Loucy (cell line): ENCODE results near the gene BTN3A1.
"Not testable (repeated sequence)": the region's sequence is repeated elsewhere in the genome, so short reads cannot be mapped to it uniquely, and the experiment has no call there.

Experiments used
- H2AFZ ChIP-seq: fragments of 200-600 bp; sonication (generic); 2 replicates; pipeline ENCODE4 v1.6.0; 2016; ENCODE audit warnings: antibody characterized with exemption, mild to moderate bottlenecking, low read length, moderate library complexity
- H3F3A ChIP-seq: fragments of 200-600 bp; 2 replicates; pipeline ENCODE4 v1.6.0; 2016; ENCODE audit warnings: antibody characterized with exemption, low read depth, mild to moderate bottlenecking
- H3K27me3 ChIP-seq: fragments of 200-600 bp; sonication (generic); 2 replicates; pipeline ENCODE4 v1.6.1; 2014; ENCODE audit warnings: low read length, mild to moderate bottlenecking; ENCODE audit not compliant: insufficient read depth, poor library complexity, severe bottlenecking
- H3K36me3 ChIP-seq: fragments of 200-600 bp; sonication (generic); 2 replicates; pipeline ENCODE4 v1.6.1; 2016; ENCODE audit warnings: low read length; ENCODE audit not compliant: insufficient read depth
- H3K4me1 ChIP-seq: fragments of 200-600 bp; sonication (generic); 2 replicates; pipeline ENCODE4 v1.5.1; 2014; ENCODE audit warnings: low read length, mild to moderate bottlenecking; ENCODE audit not compliant: insufficient read depth, poor library complexity, severe bottlenecking
- H3K4me2 ChIP-seq: fragments of 200-600 bp; sonication (generic); 2 replicates; pipeline ENCODE4 v1.6.0; 2014; ENCODE audit warnings: antibody characterized with exemption, low read length, low read depth, mild to moderate bottlenecking; ENCODE audit not compliant: poor library complexity, severe bottlenecking
- H3K4me3 ChIP-seq: fragments of 200-600 bp; sonication (generic); 2 replicates; pipeline ENCODE4 v1.5.1; 2014; ENCODE audit warnings: low read length, mild to moderate bottlenecking, mixed read lengths; ENCODE audit not compliant: poor library complexity, severe bottlenecking
- H3K79me2 ChIP-seq: fragments of 200-600 bp; sonication (generic); 2 replicates; pipeline ENCODE4 v1.6.1; 2014; ENCODE audit warnings: low read length; ENCODE audit not compliant: insufficient read depth
- H3K9ac ChIP-seq: fragments of 200-600 bp; sonication (generic); 2 replicates; pipeline ENCODE4 v1.6.0; 2014; ENCODE audit warnings: mild to moderate bottlenecking, low read depth, low read length, moderate library complexity; ENCODE audit not compliant: poor library complexity, severe bottlenecking
- H3K9me2 ChIP-seq: fragments of 200-600 bp; sonication (generic); replicated peaks from 2 replicates; pipeline ENCODE4 v1.6.1; 2016; ENCODE audit warnings: low read depth, low read length, mixed read lengths
- H3K9me3 ChIP-seq: fragments of 200-600 bp; sonication (generic); 2 replicates; pipeline ENCODE4 v1.6.1; 2014; ENCODE audit warnings: mild to moderate bottlenecking, antibody characterized with exemption, low read length, low read depth; ENCODE audit not compliant: insufficient read depth
- H4K20me1 ChIP-seq: fragments of 200-600 bp; sonication (generic); 2 replicates; pipeline ENCODE4 v1.6.0; 2014; ENCODE audit warnings: antibody characterized with exemption, low read length, mild to moderate bottlenecking; ENCODE audit not compliant: insufficient read depth, poor library complexity, severe bottlenecking
- EZH2phosphoT487 ChIP-seq: fragments of 200-600 bp; IDR thresholded peaks from 2 replicates; pipeline ENCODE4 v1.6.1; 2018; ENCODE audit warnings: antibody characterized with exemption, mild to moderate bottlenecking, moderate library complexity, borderline replicate concordance
- TF ChIP-seq, protein P1 (sequence below): fragments of 200-600 bp; sonication (generic); conservative IDR thresholded peaks from 2 replicates; pipeline ENCODE4 v1.5.1; 2014; ENCODE audit warnings: mild to moderate bottlenecking, antibody characterized with exemption, low read length

Gene BTN3A1

DNA sequence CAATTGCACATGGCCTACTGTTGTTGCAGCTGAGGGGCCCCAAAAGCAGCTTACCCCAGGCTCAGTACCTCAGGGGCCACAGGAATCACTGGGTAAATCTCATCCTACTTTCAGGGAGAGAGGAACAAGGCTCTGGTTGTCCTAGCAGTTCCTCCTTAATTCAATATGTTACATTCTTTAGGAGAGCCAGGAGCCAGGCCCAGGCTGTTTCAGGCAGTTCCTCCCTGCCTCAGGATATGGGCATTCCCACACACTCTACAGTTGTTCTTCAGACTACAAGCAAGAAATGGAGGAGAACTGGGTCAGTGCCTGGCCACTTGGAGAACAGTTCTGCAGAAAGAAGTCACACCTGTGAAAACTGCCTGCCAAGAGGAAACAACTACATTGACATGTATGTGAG is 46.7 kb upstream of the BTN3A1 start:
- no peaks in the 10 kb centered on the region for H3K9me3 ChIP-seq
- peaks cover 1% of the 10 kb centered on the region for H3K4me1 ChIP-seq
- no peak for TF ChIP-seq EZH2phosphoT487
- TF ChIP-seq, protein P1, sequence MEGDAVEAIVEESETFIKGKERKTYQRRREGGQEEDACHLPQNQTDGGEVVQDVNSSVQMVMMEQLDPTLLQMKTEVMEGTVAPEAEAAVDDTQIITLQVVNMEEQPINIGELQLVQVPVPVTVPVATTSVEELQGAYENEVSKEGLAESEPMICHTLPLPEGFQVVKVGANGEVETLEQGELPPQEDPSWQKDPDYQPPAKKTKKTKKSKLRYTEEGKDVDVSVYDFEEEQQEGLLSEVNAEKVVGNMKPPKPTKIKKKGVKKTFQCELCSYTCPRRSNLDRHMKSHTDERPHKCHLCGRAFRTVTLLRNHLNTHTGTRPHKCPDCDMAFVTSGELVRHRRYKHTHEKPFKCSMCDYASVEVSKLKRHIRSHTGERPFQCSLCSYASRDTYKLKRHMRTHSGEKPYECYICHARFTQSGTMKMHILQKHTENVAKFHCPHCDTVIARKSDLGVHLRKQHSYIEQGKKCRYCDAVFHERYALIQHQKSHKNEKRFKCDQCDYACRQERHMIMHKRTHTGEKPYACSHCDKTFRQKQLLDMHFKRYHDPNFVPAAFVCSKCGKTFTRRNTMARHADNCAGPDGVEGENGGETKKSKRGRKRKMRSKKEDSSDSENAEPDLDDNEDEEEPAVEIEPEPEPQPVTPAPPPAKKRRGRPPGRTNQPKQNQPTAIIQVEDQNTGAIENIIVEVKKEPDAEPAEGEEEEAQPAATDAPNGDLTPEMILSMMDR = no peak
- no peaks in the 10 kb centered on the region for H3K9me2 ChIP-seq
- H3K4me2 ChIP-seq = no peak overlapping the region
- H4K20me1 ChIP-seq = no peaks in the 10 kb centered on the region
- H3K27me3 ChIP-seq = no peaks in the 10 kb centered on the region
- no peaks in the 10 kb centered on the region for H3K79me2 ChIP-seq
- no peaks in the 10 kb centered on the region for H3K36me3 ChIP-seq
- H3K9ac ChIP-seq = no peak overlapping the region
- H3F3A ChIP-seq = no peaks in the 10 kb centered on the region
- peak overlapping the region; percentile 20; the same call in 1 of the 2 replicates for H2AFZ ChIP-seq
- H3K4me3 ChIP-seq = no peak overlapping the region

DNA sequence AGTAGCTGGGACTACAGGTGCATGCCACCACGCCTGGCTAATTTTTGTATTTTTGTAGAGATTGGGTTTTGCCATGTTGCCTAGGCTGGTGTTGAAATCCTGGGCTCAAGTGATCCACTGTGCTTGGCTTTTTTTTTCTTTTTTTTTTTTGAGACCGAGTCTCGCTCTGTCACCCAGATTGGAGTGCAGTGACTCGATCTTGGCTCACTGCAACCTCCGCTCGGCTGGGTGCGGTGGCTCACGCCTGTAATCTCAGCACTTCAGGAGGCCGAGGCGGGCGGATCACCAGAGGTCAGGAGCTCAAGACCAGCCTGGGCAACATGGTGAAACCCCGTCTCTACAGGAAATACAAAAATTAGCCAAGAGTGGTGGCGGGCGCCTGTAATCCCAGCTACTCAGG is 44.5 kb upstream of the BTN3A1 start:
- H3K79me2 ChIP-seq, H2AFZ ChIP-seq, H3K4me2 ChIP-seq, H3K9me3 ChIP-seq, H3K36me3 ChIP-seq, H3K27me3 ChIP-seq, H3F3A ChIP-seq, H3K9me2 ChIP-seq, H3K4me3 ChIP-seq, H4K20me1 ChIP-seq, H3K9ac ChIP-seq: not testable (repeated sequence)
- H3K4me1 ChIP-seq = peaks cover 18% of the 10 kb centered on the region

DNA sequence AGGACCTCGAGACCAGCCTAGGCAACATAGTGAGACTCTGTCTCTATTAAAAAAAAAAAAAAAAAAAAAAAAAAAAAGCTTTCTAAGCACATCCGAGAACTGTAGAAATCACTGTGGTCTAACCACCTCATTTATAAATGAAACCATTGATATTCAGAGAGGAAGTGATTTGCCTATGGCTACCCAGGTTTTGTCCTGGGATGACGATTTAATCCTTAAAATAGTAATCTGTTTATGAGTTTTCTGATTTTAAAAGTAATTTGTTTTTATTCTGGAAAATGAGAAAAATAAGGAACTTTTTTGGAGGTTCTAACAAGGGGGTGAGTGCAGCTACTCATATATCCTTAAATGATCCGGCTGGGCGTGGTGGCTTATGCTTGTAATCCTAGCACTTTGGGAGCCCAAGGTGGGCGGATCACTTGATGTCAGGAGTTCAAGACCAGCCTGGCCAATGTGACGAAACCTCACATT is 43.5 kb upstream of the BTN3A1 start:
- Histone ChIP-seq H3K27me3 (no peaks in the 10 kb centered on the region), H3K4me1 (peaks cover 18% of the 10 kb centered on the region), H3K4me2 (no peak overlapping the region), H2AFZ (no peak overlapping the region), H3K9me2 (no peaks in the 10 kb centered on the region), H3K4me3 (no peak overlapping the region), H3K36me3 (no peaks in the 10 kb centered on the region), H3F3A (no peaks in the 10 kb centered on the region; the same call in 1 of the 2 replicates), H4K20me1 (no peaks in the 10 kb centered on the region), H3K79me2 (no peaks in the 10 kb centered on the region), H3K9me3 (no peaks in the 10 kb centered on the region), H3K9ac (no peak overlapping the region)
- TF ChIP-seq, protein P1 = no peak
- no peak for TF ChIP-seq EZH2phosphoT487

DNA sequence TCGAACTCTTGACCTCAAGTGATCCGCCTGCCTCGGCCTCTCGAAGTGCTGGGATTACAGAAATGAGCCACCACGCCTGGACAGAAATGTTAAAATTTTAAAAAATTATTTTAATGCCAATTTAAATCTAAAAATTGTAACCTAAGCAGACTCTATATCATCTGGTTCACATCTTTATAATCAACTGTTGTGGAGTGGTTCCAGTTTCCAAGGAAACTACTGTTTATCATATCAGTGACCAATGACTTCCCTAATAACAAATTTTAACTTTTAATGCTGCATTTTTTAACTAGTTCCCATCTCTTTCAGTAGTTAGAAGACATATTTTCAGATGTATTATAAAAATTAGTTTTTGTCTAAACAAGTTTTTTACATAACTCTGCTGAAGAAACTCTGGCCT is 42.3 kb upstream of the BTN3A1 start:
- TF ChIP-seq, protein P1 = no peak
- TF ChIP-seq EZH2phosphoT487 = no peak
- H3K79me2 ChIP-seq = peaks cover 6% of the 10 kb centered on the region; the same call in 1 of the 2 replicates
- H3K9me3 ChIP-seq = no peaks in the 10 kb centered on the region
- no peak overlapping the region for H2AFZ ChIP-seq
- H3K4me3 ChIP-seq = no peak overlapping the region
- H3F3A ChIP-seq = no peaks in the 10 kb centered on the region; the same call in 1 of the 2 replicates
- no peak overlapping the region for H3K4me2 ChIP-seq
- H3K27me3 ChIP-seq = no peaks in the 10 kb centered on the region
- no peaks in the 10 kb centered on the region for H3K36me3 ChIP-seq
- H3K4me1 ChIP-seq = peaks cover 28% of the 10 kb centered on the region
- no peaks in the 10 kb centered on the region for H3K9me2 ChIP-seq
- H4K20me1 ChIP-seq = no peaks in the 10 kb centered on the region
- H3K9ac ChIP-seq = no peak overlapping the region
